Measurements from ENCODE around the gene GAGE13.
"Not testable (repeated sequence)": the region's sequence is repeated elsewhere in the genome, so short reads cannot be mapped to it uniquely, and the experiment has no call there.

Gene GAGE13

DNA sequence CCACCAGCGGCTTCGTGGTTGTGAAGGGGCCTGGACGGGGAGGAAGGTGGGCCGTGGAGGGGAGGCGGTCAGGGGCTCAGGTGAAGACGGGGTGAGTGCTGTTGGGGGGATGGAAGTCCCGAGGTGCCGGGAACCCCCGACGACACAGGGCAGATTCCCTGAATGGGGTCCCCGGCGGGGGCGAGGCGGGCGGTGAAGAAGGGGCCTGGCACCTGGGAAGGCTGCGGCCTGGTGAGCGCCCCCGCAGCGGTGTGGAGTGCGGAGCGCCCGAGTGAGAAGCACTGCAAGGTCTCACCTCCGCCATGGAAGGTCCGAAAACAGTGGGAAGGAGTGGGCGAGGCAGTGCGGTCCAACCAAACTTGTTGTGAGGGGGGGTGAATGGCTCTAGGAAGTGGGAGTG, 459 bp downstream of the GAGE13 start:
- DNase-seq (ENCODE audit: low spot score) = not testable (repeated sequence)

DNA sequence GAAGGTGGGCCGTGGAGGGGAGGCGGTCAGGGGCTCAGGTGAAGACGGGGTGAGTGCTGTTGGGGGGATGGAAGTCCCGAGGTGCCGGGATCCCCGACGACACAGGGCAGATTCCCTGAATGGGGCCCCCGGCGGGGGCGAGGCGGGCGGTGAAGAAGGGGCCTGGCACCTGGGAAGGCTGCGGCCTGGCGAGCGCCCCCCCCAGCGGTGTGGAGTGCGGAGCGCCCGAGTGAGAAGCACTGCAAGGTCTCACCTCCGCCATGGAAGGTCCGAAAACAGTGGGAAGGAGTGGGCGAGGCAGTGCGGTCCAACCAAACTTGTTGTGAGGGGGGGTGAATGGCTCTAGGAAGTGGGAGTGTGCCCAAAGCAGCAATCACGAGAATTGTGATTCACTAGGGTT, 10.1 kb downstream of the GAGE13 start:
- DNase-seq (ENCODE audit: low spot score) = not testable (repeated sequence)

DNA sequence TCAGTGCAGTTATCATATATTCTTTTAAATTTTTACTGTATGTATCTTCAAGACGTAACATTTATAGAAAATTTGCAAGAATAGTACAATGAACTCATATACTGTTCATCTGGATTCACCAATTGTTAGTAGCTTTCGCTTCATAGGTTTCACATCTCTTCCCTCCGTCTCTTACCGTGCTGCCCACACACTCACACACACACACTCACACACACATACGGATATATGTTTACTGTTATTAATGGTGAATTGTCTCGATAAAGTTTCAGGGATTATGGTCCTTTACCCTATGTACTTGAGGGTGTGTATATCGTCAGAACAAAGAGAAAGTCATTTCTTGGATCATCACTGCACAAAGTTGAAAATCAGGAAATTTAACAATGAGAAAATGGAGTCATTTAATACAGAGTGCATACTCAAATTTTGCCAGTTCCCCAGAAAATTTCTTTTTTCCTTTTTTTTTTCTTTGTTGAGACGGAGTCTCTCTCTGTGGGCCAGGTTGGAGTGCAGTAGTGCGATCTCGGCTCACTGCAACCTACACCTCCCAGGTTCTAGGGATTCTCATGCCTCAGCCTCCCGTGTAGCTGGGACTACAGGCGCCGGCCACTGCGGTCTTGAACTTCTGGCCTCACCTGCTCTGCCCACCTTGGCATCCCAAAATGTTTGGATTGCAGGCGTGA, 13.3 kb downstream of the GAGE13 start:
- DNase-seq (ENCODE audit: low spot score) = not testable (repeated sequence)

DNA sequence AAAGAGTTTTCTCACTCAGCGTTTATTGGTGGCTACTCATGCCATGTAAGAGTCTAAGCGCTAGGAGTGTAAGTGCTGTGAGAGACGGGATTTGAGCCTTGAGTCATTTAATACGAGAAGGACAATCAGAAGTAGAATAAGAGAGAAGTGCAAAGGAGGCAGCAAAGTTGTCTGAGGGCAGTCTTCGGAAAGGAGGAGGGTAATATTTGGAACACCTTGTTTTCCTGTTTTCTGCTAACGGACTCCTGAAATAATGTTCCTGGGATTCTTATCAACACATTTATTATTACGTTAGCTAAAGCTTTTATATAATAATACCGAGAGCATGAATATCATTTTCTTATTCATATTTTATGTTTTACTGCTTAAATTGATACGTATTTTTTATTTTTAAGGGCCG, 14.0 kb downstream of the GAGE13 start:
- DNase-seq (ENCODE audit: low spot score) = not testable (repeated sequence)

DNA sequence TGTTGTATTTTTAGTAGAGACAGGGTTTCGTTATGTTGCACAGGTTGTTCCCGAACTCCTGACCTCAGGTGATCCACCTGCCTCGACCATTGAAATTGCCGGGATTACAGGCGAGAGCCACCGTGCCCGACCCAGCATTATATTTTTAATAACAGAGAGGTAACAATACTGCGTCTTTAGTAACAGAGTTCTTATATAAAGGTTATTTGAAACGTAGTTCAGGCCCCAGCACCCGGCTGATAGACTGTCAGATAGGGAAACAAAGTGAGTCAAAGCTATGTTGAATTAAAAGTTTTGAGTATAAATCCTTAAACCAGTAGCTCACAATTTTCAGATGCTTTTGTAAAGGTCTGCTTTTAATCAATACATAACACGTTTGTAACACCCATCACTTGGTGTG, 14.8 kb downstream of the GAGE13 start:
- not testable (repeated sequence) for DNase-seq (ENCODE audit: low spot score)
